Measurements from ENCODE around the gene CRIM1. TPM values are rescaled to one million over a fixed set of nuclear protein-coding genes. Genes with fewer than 3 reads are reported as not detected.
A peak's percentile ranks its signal among the peaks of the same experiment; 100 is the strongest.

CRIM1 gene
- total and polyA plus RNA-seq, 2 experiments from 2014 or later: 10.5 to 36.4 TPM

DNA sequence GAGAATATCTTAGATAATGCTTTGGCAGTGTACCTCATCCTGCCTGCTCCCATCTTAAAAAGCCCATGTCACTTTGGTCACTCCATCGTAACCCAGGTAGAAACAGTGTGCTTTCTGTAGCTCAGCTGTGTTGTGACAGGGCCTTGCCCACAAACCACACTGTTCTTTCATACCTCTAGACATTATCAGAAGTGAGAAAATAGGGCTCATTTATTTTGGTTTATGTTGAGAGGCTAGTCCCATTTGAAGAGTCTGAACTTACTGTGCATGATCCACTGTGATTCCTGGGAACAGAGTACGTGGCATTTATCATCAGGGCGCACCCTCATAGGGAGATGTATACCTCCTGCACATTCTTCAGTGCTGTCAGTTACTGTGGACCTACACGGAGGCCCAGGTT, 172.7 kb downstream of the CRIM1 start:
- Histone ChIP-seq H3K9me2 (ENCODE audit: insufficient read depth) (no peaks in the 10 kb centered on the region; the same call in 1 of the 2 replicates), H3K27ac (ENCODE audit: low read depth) (peak overlapping the region; percentile 23; the same call in 1 of the 2 replicates), H2AFZ (no peak overlapping the region), H3K4me2 (no peak overlapping the region), H3F3A (replicated peaks; ENCODE audit: low read depth) (no peaks in the 10 kb centered on the region), H4K20me1 (replicated peaks; ENCODE audit: insufficient read depth) (peaks cover 5% of the 10 kb centered on the region; the same call in 1 of the 2 replicates), H3K4me3 (no peak overlapping the region), H3K4me1 (ENCODE audit: insufficient read depth) (no peaks in the 10 kb centered on the region; the same call in 1 of the 2 replicates), H3K36me3 (ENCODE audit: insufficient read depth) (peaks cover 17% of the 10 kb centered on the region; the same call in 1 of the 2 replicates), H3K79me2 (replicated peaks; ENCODE audit: insufficient read depth) (0 out of 2 replicates have a peak, but pooled peaks cover 4% of the 10 kb centered on the region), H3K27me3 (ENCODE audit: insufficient read depth) (no peaks in the 10 kb centered on the region)
- H3K27me3 Mint-ChIP-seq (ENCODE audit: insufficient read depth, low read depth, poor library complexity): no peaks in the 10 kb centered on the region
- H3K4me1 Mint-ChIP-seq: peaks cover 19% of the 10 kb centered on the region; the same call in 2 of the 3 replicates
- ATAC-seq (no peak), DNase-seq (ENCODE audit: low spot score) (no peak)
- H3K9me3 Mint-ChIP-seq: no peaks in the 10 kb centered on the region
- peaks cover 19% of the 10 kb centered on the region for H3K36me3 Mint-ChIP-seq (ENCODE audit: low read depth)
- peak overlapping the region; percentile 10; the same call in 1 of the 2 replicates for H3K27ac Mint-ChIP-seq
- no peak for TF ChIP-seq ZNF331 (CRISPR knock-in tag; IDR thresholded peaks at IDR 0.05; ENCODE audit: low read depth)
- TF ChIP-seq NANOG (IDR thresholded peaks at IDR 0.05; ENCODE audit: borderline replicate concordance): no peak
- no peak for TF ChIP-seq EZH2phosphoT487 (IDR thresholded peaks at IDR 0.05; ENCODE audit: unreplicated experiment)
- TF ChIP-seq JUNB (IDR thresholded peaks at IDR 0.05; ENCODE audit: unreplicated experiment): no peak
- TF ChIP-seq, protein P1, sequence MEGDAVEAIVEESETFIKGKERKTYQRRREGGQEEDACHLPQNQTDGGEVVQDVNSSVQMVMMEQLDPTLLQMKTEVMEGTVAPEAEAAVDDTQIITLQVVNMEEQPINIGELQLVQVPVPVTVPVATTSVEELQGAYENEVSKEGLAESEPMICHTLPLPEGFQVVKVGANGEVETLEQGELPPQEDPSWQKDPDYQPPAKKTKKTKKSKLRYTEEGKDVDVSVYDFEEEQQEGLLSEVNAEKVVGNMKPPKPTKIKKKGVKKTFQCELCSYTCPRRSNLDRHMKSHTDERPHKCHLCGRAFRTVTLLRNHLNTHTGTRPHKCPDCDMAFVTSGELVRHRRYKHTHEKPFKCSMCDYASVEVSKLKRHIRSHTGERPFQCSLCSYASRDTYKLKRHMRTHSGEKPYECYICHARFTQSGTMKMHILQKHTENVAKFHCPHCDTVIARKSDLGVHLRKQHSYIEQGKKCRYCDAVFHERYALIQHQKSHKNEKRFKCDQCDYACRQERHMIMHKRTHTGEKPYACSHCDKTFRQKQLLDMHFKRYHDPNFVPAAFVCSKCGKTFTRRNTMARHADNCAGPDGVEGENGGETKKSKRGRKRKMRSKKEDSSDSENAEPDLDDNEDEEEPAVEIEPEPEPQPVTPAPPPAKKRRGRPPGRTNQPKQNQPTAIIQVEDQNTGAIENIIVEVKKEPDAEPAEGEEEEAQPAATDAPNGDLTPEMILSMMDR (conservative IDR thresholded peaks at IDR 0.05; ENCODE audit: low read depth in 2 of 2): no peak
- no peak for TF ChIP-seq POLR2AphosphoS5 (IDR thresholded peaks at IDR 0.05; ENCODE audit: low read depth)
- TF ChIP-seq EZH2 (IDR thresholded peaks at IDR 0.05; ENCODE audit: low read depth, unreplicated experiment): no peak
- TF ChIP-seq, protein P2, sequence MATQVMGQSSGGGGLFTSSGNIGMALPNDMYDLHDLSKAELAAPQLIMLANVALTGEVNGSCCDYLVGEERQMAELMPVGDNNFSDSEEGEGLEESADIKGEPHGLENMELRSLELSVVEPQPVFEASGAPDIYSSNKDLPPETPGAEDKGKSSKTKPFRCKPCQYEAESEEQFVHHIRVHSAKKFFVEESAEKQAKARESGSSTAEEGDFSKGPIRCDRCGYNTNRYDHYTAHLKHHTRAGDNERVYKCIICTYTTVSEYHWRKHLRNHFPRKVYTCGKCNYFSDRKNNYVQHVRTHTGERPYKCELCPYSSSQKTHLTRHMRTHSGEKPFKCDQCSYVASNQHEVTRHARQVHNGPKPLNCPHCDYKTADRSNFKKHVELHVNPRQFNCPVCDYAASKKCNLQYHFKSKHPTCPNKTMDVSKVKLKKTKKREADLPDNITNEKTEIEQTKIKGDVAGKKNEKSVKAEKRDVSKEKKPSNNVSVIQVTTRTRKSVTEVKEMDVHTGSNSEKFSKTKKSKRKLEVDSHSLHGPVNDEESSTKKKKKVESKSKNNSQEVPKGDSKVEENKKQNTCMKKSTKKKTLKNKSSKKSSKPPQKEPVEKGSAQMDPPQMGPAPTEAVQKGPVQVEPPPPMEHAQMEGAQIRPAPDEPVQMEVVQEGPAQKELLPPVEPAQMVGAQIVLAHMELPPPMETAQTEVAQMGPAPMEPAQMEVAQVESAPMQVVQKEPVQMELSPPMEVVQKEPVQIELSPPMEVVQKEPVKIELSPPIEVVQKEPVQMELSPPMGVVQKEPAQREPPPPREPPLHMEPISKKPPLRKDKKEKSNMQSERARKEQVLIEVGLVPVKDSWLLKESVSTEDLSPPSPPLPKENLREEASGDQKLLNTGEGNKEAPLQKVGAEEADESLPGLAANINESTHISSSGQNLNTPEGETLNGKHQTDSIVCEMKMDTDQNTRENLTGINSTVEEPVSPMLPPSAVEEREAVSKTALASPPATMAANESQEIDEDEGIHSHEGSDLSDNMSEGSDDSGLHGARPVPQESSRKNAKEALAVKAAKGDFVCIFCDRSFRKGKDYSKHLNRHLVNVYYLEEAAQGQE (IDR thresholded peaks at IDR 0.05; ENCODE audit: unreplicated experiment): no peak
- TF ChIP-seq STAT1 (IDR thresholded peaks at IDR 0.05; ENCODE audit: unreplicated experiment): no peak
- no peak for TF ChIP-seq CREB1 (CRISPR knock-in tag; IDR thresholded peaks at IDR 0.05; ENCODE audit: low read depth)
- TF ChIP-seq ZNF114 (CRISPR knock-in tag; IDR thresholded peaks at IDR 0.05): no peak
- TF ChIP-seq, protein P3, sequence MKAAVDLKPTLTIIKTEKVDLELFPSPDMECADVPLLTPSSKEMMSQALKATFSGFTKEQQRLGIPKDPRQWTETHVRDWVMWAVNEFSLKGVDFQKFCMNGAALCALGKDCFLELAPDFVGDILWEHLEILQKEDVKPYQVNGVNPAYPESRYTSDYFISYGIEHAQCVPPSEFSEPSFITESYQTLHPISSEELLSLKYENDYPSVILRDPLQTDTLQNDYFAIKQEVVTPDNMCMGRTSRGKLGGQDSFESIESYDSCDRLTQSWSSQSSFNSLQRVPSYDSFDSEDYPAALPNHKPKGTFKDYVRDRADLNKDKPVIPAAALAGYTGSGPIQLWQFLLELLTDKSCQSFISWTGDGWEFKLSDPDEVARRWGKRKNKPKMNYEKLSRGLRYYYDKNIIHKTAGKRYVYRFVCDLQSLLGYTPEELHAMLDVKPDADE (IDR thresholded peaks at IDR 0.05): no peak
- TF ChIP-seq, protein P4, sequence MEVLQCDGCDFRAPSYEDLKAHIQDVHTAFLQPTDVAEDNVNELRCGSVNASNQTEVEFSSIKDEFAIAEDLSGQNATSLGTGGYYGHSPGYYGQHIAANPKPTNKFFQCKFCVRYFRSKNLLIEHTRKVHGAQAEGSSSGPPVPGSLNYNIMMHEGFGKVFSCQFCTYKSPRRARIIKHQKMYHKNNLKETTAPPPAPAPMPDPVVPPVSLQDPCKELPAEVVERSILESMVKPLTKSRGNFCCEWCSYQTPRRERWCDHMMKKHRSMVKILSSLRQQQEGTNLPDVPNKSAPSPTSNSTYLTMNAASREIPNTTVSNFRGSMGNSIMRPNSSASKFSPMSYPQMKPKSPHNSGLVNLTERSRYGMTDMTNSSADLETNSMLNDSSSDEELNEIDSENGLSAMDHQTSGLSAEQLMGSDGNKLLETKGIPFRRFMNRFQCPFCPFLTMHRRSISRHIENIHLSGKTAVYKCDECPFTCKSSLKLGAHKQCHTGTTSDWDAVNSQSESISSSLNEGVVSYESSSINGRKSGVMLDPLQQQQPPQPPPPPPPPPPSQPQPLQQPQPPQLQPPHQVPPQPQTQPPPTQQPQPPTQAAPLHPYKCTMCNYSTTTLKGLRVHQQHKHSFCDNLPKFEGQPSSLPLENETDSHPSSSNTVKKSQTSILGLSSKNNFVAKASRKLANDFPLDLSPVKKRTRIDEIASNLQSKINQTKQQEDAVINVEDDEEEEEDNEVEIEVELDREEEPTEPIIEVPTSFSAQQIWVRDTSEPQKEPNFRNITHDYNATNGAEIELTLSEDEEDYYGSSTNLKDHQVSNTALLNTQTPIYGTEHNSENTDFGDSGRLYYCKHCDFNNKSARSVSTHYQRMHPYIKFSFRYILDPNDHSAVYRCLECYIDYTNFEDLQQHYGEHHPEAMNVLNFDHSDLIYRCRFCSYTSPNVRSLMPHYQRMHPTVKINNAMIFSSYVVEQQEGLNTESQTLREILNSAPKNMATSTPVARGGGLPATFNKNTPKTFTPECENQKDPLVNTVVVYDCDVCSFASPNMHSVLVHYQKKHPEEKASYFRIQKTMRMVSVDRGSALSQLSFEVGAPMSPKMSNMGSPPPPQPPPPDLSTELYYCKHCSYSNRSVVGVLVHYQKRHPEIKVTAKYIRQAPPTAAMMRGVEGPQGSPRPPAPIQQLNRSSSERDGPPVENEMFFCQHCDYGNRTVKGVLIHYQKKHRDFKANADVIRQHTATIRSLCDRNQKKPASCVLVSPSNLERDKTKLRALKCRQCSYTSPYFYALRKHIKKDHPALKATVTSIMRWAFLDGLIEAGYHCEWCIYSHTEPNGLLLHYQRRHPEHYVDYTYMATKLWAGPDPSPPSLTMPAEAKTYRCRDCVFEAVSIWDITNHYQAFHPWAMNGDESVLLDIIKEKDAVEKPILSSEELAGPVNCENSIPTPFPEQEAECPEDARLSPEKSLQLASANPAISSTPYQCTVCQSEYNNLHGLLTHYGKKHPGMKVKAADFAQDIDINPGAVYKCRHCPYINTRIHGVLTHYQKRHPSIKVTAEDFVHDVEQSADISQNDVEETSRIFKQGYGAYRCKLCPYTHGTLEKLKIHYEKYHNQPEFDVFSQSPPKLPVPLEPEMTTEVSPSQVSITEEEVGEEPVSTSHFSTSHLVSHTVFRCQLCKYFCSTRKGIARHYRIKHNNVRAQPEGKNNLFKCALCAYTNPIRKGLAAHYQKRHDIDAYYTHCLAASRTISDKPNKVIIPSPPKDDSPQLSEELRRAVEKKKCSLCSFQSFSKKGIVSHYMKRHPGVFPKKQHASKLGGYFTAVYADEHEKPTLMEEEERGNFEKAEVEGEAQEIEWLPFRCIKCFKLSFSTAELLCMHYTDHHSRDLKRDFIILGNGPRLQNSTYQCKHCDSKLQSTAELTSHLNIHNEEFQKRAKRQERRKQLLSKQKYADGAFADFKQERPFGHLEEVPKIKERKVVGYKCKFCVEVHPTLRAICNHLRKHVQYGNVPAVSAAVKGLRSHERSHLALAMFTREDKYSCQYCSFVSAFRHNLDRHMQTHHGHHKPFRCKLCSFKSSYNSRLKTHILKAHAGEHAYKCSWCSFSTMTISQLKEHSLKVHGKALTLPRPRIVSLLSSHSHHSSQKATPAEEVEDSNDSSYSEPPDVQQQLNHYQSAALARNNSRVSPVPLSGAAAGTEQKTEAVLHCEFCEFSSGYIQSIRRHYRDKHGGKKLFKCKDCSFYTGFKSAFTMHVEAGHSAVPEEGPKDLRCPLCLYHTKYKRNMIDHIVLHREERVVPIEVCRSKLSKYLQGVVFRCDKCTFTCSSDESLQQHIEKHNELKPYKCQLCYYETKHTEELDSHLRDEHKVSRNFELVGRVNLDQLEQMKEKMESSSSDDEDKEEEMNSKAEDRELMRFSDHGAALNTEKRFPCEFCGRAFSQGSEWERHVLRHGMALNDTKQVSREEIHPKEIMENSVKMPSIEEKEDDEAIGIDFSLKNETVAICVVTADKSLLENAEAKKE (CRISPR knock-in tag; IDR thresholded peaks at IDR 0.05): no peak
- no peak overlapping the region for H3K4me3 Mint-ChIP-seq
